Peyer's patch (tissue), 4 donors: ENCODE measurements around the gene PRRG4. TPM values are rescaled to one million over a fixed set of nuclear protein-coding genes. Genes with fewer than 3 reads are reported as not detected.

Experiments used
- DNase-seq, 3 donors: peaks; one replicate each; pipeline ENCODE4 v3.0.0-alpha.2; 2017 to 2019
- H3K27ac ChIP-seq, 4 donors: fragments of 200-600 bp; sonication (generic); one replicate each; pipeline ENCODE4 v1.5.1; 2016 to 2019
- H3K27me3 ChIP-seq, 2 donors: fragments of 200-600 bp; sonication (generic); one replicate each; pipeline ENCODE4 v1.5.1; 2019
- H3K36me3 ChIP-seq, 3 donors: fragments of 200-600 bp; sonication (generic); one replicate each; pipeline ENCODE4 v1.5.1; 2016 to 2019
- H3K4me1 ChIP-seq, 4 donors: fragments of 200-600 bp; sonication (generic); one replicate each; pipeline ENCODE4 v1.5.1; 2016 to 2019
- H3K4me3 ChIP-seq, 4 donors: fragments of 200-600 bp; sonication (generic); 1 replicate in 3 of 4; 2 replicates in 1 of 4; pipeline ENCODE4 v1.5.1; 2016 to 2019; ENCODE audit warnings: mild to moderate bottlenecking in 1 of 4
- H3K9me3 ChIP-seq, 4 donors: fragments of 200-600 bp; sonication (generic); one replicate each; pipeline ENCODE4 v1.5.1; 2016 to 2019; ENCODE audit warnings: mild to moderate bottlenecking in 1 of 4
- POLR2A ChIP-seq, 2 donors: fragments of 450-650 bp; IDR thresholded peaks; one replicate each; pipeline ENCODE4 v1.5.1; 2017; ENCODE audit warnings: antibody characterized with exemption in 2 of 2, mild to moderate bottlenecking in 2 of 2, moderate library complexity in 2 of 2
- total RNA-seq, 4 donors: library from RNA; depleted of rRNA; stranded (reverse); fragments of >200 nt; gene quantifications; one replicate each; pipeline ENCODE4 v1.1.0, GENCODE V29; 2016
- TF ChIP-seq, protein P1 (sequence below), 6 experiments: fragments of 450-650 bp in 4 of 6; fragments of 200-600 bp in 2 of 6; sonication (generic) in 1 of 6; IDR thresholded peaks; one replicate each; pipeline ENCODE4 v1.5.1; 2017 to 2019; ENCODE audit warnings: antibody characterized with exemption in 6 of 6, mild to moderate bottlenecking in 3 of 6, moderate library complexity in 1 of 6

The PRRG4 gene
- total RNA-seq, 4 donors from 2014 or later, result 3.3 to 16.1 (median 9.8) TPM

- H3K36me3 ChIP-seq, result no peaks in the 10 kb centered on the region
- no peak for TF ChIP-seq POLR2A (IDR thresholded peaks at IDR 0.05)
- TF ChIP-seq, protein P1, sequence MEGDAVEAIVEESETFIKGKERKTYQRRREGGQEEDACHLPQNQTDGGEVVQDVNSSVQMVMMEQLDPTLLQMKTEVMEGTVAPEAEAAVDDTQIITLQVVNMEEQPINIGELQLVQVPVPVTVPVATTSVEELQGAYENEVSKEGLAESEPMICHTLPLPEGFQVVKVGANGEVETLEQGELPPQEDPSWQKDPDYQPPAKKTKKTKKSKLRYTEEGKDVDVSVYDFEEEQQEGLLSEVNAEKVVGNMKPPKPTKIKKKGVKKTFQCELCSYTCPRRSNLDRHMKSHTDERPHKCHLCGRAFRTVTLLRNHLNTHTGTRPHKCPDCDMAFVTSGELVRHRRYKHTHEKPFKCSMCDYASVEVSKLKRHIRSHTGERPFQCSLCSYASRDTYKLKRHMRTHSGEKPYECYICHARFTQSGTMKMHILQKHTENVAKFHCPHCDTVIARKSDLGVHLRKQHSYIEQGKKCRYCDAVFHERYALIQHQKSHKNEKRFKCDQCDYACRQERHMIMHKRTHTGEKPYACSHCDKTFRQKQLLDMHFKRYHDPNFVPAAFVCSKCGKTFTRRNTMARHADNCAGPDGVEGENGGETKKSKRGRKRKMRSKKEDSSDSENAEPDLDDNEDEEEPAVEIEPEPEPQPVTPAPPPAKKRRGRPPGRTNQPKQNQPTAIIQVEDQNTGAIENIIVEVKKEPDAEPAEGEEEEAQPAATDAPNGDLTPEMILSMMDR (IDR thresholded peaks at IDR 0.05), result no peak
- no peak overlapping the region for H3K4me3 ChIP-seq
- no peaks in the 10 kb centered on the region for H3K9me3 ChIP-seq
- DNase-seq, result no peak
- peaks cover 0 to 9% (median 0%) of the 10 kb centered on the region in 4 donors for H3K4me1 ChIP-seq
- no peaks in the 10 kb centered on the region for H3K27me3 ChIP-seq
- no peak overlapping the region for H3K27ac ChIP-seq
Measured at GRCh38 chr11:32833921-32834320, 4.2 kb downstream of the PRRG4 start.

DNA sequence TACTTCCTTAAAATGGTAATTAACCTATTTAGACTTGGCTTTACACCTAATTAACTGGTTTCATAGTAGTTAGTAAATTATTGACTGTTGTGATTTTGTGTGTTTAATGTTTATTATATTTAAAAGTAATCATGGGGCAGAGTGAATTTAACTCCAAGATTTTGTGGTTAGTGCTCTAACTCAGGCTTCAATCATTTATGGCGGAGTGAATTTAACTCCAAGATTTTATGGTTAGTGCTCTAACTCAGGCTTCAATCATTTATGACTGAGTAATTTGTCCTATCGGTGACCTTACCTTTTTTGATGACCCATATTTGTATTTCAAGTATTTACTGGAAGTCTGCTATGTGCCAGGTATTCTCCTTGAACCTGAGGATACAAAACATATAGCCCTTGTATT lies 7.2 kb downstream of the PRRG4 start:
- no peak for TF ChIP-seq POLR2A (IDR thresholded peaks at IDR 0.05)
- TF ChIP-seq, protein P1 (IDR thresholded peaks at IDR 0.05), result no peak
- no peak for DNase-seq
- H3K27me3 ChIP-seq, result no peaks in the 10 kb centered on the region
- no peak overlapping the region for H3K4me3 ChIP-seq
- H3K36me3 ChIP-seq, result no peaks in the 10 kb centered on the region
- no peaks in the 10 kb centered on the region for H3K9me3 ChIP-seq
- no peaks in the 10 kb centered on the region for H3K4me1 ChIP-seq
- no peak overlapping the region for H3K27ac ChIP-seq

DNA sequence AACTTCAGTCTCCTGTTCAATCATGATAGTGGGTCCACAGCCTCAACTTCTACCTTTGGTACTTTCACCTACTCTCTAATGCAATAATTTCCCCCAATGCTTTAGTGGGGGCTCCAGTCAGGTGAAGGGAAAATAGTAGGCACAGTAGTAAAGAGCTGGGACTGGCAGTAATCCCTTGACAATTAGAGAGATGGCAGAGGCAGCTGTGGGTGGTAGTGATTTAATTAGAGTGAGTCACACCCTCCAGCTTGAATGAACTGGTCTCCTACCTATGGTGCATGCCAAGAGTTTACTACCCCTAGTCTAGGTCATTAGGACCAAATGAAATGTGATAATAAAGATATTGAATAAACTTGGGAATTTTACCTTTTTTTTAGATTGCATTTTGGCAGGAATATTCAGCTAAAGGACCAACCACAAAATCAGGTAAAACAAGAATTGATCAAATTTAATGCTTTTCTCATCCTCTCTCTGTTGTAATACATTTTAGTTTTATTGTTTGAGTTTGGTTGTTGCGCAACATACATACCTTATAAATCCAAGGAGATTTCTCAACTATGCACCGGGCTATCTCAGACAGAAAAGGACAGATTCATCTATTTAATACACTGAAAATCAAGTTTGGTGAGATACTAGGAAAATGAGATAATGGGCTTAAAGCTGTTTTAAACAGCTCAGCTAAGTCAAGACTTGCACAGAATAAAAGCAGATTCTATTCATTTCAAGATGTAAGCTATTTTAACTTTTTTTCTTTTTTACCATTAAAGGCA lies 9.0 kb downstream of the PRRG4 start:
- TF ChIP-seq, protein P1 (IDR thresholded peaks at IDR 0.05), result no peak
- TF ChIP-seq POLR2A (IDR thresholded peaks at IDR 0.05), result no peak
- DNase-seq, result peak in 1 of 3 donors; percentile 49
- Histone ChIP-seq H3K4me3 (no peak overlapping the region), H3K4me1 (no peaks in the 10 kb centered on the region), H3K27me3 (no peaks in the 10 kb centered on the region), H3K27ac (no peak overlapping the region), H3K36me3 (no peaks in the 10 kb centered on the region), H3K9me3 (no peaks in the 10 kb centered on the region)

GRCh38 chr11:32839308-32839707 lies 9.6 kb downstream of the PRRG4 start:
- no peak for DNase-seq
- H3K4me3 ChIP-seq, result no peak overlapping the region
- TF ChIP-seq, protein P1 (IDR thresholded peaks at IDR 0.05), result no peak
- TF ChIP-seq POLR2A (IDR thresholded peaks at IDR 0.05), result no peak
- no peaks in the 10 kb centered on the region for H3K36me3 ChIP-seq
- H3K27ac ChIP-seq, result no peak overlapping the region
- H3K27me3 ChIP-seq, result no peaks in the 10 kb centered on the region
- no peaks in the 10 kb centered on the region for H3K9me3 ChIP-seq
- H3K4me1 ChIP-seq, result no peaks in the 10 kb centered on the region

DNA sequence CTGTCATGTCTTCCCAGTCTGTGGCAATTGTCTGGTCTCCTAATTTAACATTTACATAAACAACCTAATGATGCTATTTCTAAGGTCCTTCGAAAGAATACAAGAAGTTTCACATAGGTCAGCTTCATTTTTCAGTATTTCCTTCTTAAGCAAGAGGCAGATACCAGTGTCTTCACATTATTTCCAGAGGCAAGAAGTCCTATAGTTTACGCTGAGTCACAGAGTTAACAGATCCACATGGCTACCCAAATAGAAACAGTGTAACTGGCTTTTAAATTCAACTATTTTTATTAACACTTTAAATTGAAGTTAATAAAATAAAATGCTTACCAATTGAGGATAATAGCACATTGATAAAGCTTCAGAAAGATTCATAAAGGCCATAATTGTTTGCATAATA lies 10.9 kb downstream of the PRRG4 start:
- TF ChIP-seq, protein P1 (IDR thresholded peaks at IDR 0.05), result no peak
- no peak for TF ChIP-seq POLR2A (IDR thresholded peaks at IDR 0.05)
- H3K27ac ChIP-seq, result no peak overlapping the region
- H3K4me1 ChIP-seq, result no peaks in the 10 kb centered on the region

More for the DNA sequence above, 10.9 kb downstream of the PRRG4 start:
- Histone ChIP-seq H3K36me3 (no peaks in the 10 kb centered on the region), H3K27me3 (no peaks in the 10 kb centered on the region), H3K4me3 (no peak overlapping the region), H3K9me3 (no peaks in the 10 kb centered on the region)
- no peak for DNase-seq
